CD4-positive, CD25-positive, alpha-beta regulatory T cell (primary cell): ENCODE measurements around the gene LYPD3. TPM values are rescaled to one million over a fixed set of nuclear protein-coding genes. Genes with fewer than 3 reads are reported as not detected.
A peak's percentile ranks its signal among the peaks of the same experiment; 100 is the strongest.

Experiments used
- ATAC-seq, 2 donors: fragments of 150-1000 bp; cut with Tn5 transposase; one replicate each; pipeline ENCODE4 v1.10.0; 2021; ENCODE audit warnings: low read depth in 2 of 2, moderate number of reproducible peaks in 2 of 2, moderate library complexity in 1 of 2
- DNase-seq, 3 donors: peaks; one replicate each; pipeline versions ENCODE4 v3.0.0 to v3.0.0-alpha.2; 2012 to 2022; ENCODE audit warnings: mixed read lengths in 1 of 3
- H3K27ac ChIP-seq: one replicate; pipeline ENCODE4 v1.7.0; 2013; ENCODE audit warnings: mild to moderate bottlenecking, low read length; ENCODE audit not compliant: insufficient read depth, poor library complexity, severe bottlenecking
- H3K27me3 ChIP-seq: one replicate; pipeline ENCODE4 v1.7.0; 2013; ENCODE audit warnings: low read length; ENCODE audit not compliant: control insufficient read depth, insufficient read depth
- H3K36me3 ChIP-seq: one replicate; pipeline ENCODE4 v1.7.0; 2013; ENCODE audit warnings: mild to moderate bottlenecking, low read length, moderate library complexity; ENCODE audit not compliant: control insufficient read depth, insufficient read depth
- H3K4me1 ChIP-seq: 2 replicates; pipeline ENCODE4 v1.7.0; 2013; ENCODE audit warnings: mild to moderate bottlenecking, low read length; ENCODE audit not compliant: insufficient read depth, control insufficient read depth, poor library complexity, severe bottlenecking
- H3K4me3 ChIP-seq: one replicate; pipeline ENCODE4 v1.7.0; 2013; ENCODE audit warnings: low read depth, mild to moderate bottlenecking, low read length, moderate library complexity
- H3K9me3 ChIP-seq, 2 experiments: 1 replicate in 1 of 2; 2 replicates in 1 of 2; pipeline ENCODE4 v1.7.0; 2013; ENCODE audit warnings: low read length in 2 of 2, mild to moderate bottlenecking in 1 of 2, moderate library complexity in 1 of 2; ENCODE audit not compliant: control insufficient read depth in 2 of 2
- H3K27ac Mint-ChIP-seq, 3 donors: one replicate each; pipeline ENCODE4 v1.8.0; 2020 to 2022; ENCODE audit warnings: mild to moderate bottlenecking in 3 of 3, mixed read lengths in 3 of 3, moderate library complexity in 2 of 3
- H3K27me3 Mint-ChIP-seq: one replicate; pipeline ENCODE4 v1.8.0; 2022; ENCODE audit warnings: mild to moderate bottlenecking, mixed read lengths
- H3K36me3 Mint-ChIP-seq: one replicate; pipeline ENCODE4 v1.8.0; 2020; ENCODE audit warnings: mixed read lengths
- H3K4me1 Mint-ChIP-seq, 4 donors: one replicate each; pipeline ENCODE4 v1.8.0; 2020 to 2022; ENCODE audit warnings: mixed read lengths in 4 of 4, mild to moderate bottlenecking in 1 of 4
- H3K4me3 Mint-ChIP-seq, 4 donors: one replicate each; pipeline ENCODE4 v1.8.0; 2020 to 2022; ENCODE audit warnings: mild to moderate bottlenecking in 4 of 4, mixed read lengths in 4 of 4, moderate library complexity in 3 of 4
- H3K9me3 Mint-ChIP-seq, 7 donors: one replicate each; pipeline ENCODE4 v1.8.0; 2020 to 2022; ENCODE audit warnings: mixed read lengths in 7 of 7, mild to moderate bottlenecking in 3 of 7, moderate library complexity in 2 of 7
- polyA plus RNA-seq, 4 donors: library from polyadenylated mRNA; unstranded; fragments of 300-500 nt; fragmentation: Illumina TruSeq; gene quantifications; one replicate each; pipeline ENCODE4 v1.2.3, GENCODE V29; 2021
- total RNA-seq: library from RNA; stranded (reverse); gene quantifications from one replicate; pipeline ENCODE4 v1.2.3, GENCODE V29; 2022

Gene LYPD3
- total and polyA plus RNA-seq, 5 donors from 2014 or later = 1.8 to 12.7 (median 4.5) TPM

DNA sequence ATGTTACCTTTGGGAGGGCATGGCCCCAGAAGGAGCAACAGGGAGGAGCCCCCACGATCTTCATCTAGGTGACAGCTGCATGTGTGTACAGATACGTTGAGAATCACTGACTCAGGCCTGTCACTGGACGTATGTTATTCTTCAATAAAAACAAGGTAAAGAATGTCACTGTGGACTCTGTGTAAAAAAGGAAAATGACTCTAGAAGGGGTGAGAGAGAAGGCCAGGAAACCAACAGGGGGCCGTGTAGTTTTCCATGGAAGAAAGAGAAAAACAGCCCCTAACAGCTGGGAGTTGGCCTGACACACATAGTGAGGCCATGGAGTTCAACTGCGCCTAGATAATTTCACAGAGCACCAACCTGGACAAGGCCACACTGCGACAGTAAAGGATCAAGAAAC lies 1.9 kb upstream of the LYPD3 start:
- H3K4me1 ChIP-seq = peaks cover 53% of the 10 kb centered on the region
- Mint-ChIP-seq H3K4me1 (peaks cover 10 to 85% (median 26%) of the 10 kb centered on the region in 4 donors), H3K27ac (peak overlapping the region in 2 of 3 donors; percentile 76 to 96), H3K9me3 (no peaks in the 10 kb centered on the region), H3K36me3 (no peaks in the 10 kb centered on the region), H3K4me3 (peak overlapping the region in 2 of 4 donors; percentile 3 to 48), H3K27me3 (no peaks in the 10 kb centered on the region)
- no peak for DNase-seq
- H3K4me3 ChIP-seq = no peak overlapping the region
- ATAC-seq = no peak
- H3K36me3 ChIP-seq = no peaks in the 10 kb centered on the region
- H3K27ac ChIP-seq = no peak overlapping the region
- no peaks in the 10 kb centered on the region for H3K9me3 ChIP-seq
- no peaks in the 10 kb centered on the region for H3K27me3 ChIP-seq

DNA sequence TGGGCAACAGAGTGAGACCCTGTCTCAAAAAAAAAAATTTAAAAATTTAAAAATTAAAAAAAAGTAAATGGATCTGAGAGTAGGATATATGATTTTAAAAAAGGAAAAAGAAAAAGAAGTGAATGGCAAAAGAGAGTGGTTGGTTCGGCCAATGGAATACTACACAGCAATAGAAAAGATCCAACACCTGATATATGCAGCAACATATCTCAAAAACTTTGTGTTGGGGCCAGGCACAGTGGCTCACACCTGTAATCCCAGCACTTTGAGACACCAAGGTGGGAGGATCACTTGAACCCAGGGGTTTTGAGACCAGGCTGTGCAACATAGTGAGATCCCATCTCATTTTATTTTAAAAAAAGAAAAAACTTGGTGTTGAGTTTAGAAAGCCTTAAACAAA lies 1.4 kb upstream of the LYPD3 start:
- H3K9me3 Mint-ChIP-seq = no peaks in the 10 kb centered on the region
- Histone ChIP-seq H3K4me3 (no peak overlapping the region), H3K36me3 (no peaks in the 10 kb centered on the region), H3K27me3 (no peaks in the 10 kb centered on the region), H3K27ac (no peak overlapping the region), H3K4me1 (peaks cover 53% of the 10 kb centered on the region), H3K9me3 (no peaks in the 10 kb centered on the region)
- H3K27ac Mint-ChIP-seq = peak overlapping the region in 2 of 3 donors; percentile 69 to 96
- DNase-seq (no peak), ATAC-seq (no peak)
- peak overlapping the region in 1 of 4 donors; percentile 48 for H3K4me3 Mint-ChIP-seq
- H3K27me3 Mint-ChIP-seq = no peaks in the 10 kb centered on the region
- H3K36me3 Mint-ChIP-seq = no peaks in the 10 kb centered on the region
- H3K4me1 Mint-ChIP-seq = peaks cover 10 to 86% (median 30%) of the 10 kb centered on the region in 4 donors

DNA sequence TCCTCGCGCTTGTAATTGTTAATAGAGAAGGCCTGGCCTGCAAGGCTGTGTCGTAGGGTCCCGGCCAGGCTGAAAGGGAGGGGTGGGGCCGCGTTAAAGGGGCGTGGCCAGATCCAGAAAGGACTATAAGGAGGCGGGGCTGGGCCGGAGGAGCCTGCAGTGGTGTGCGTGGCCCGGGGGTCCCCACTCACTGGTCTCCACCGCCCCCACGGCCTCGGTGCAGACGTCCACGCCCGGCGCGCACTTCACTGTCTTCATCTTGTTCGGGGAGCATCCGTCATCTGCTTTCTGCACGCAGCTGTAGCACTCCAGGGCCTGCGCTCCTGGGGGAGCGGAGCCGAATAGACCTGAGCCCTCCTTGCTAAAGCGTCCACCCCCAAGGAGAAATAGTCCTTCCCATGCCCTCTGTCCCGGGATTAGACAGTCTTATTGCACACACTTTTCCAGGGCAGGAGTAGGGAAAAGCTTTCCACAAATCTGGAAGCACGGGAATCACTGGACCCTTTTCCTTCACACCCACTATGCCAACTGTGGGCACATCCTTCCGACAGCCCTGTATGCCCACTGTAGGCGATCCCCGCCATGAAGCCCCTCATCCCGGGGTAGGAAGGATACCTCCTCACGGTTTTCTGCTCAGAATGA lies 1.2 kb downstream of the LYPD3 start:
- Histone ChIP-seq H3K9me3 (no peaks in the 10 kb centered on the region), H3K27ac (peak overlapping the region; percentile 93), H3K36me3 (no peaks in the 10 kb centered on the region), H3K4me1 (peaks cover 35% of the 10 kb centered on the region), H3K27me3 (no peaks in the 10 kb centered on the region), H3K4me3 (peak overlapping the region; percentile 66)
- Mint-ChIP-seq H3K36me3 (peaks cover 10% of the 10 kb centered on the region), H3K27me3 (peaks cover 4% of the 10 kb centered on the region), H3K9me3 (no peaks in the 10 kb centered on the region), H3K4me1 (peaks cover 15 to 70% (median 27%) of the 10 kb centered on the region in 4 donors), H3K27ac (peak overlapping the region; percentile 95 to 100 (median 99)), H3K4me3 (peak overlapping the region; percentile 92 to 96 (median 95))
- DNase-seq (no peak), ATAC-seq (no peak)

DNA sequence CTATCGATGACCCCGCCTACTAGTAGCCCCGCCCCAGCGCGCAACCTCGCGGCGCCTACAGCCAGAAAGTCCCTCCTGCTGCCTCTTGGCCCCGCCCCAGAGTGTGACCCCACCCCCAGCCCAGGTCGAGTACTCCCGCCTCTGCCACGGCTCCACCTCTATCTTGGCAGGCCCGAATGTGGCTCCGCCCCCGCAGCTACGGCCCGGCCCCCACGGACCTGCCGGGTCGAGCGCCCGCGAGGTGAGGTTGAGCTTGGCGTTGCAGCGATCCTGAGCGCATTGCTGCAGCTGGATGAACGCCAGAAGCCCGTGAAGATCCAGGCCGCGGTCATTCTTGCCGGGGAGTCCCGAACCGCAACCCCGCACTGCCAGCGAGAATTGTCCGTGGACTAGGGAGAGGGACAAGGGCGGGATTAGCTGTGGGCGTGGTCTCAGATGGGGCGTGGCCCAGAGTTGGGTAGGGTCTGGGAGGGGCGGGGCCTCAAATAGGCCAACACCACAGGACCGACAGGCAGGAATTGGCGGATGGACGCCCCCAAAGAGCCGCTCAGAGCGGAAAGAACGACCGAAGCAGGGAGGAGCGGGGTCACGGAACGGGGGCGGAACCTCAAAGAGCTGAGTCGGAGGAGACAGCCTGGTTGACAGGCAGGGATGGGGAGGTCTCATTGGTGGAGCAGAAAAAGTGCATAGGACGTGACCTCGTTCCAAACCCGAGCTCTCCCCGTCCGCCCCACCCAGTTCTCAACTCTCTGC lies 1.9 kb downstream of the LYPD3 start:
- Mint-ChIP-seq H3K27ac (peak overlapping the region; percentile 95 to 100 (median 99)), H3K27me3 (peaks cover 4% of the 10 kb centered on the region), H3K4me3 (peak overlapping the region; percentile 92 to 96 (median 95)), H3K36me3 (peaks cover 10% of the 10 kb centered on the region), H3K4me1 (peaks cover 14 to 63% (median 22%) of the 10 kb centered on the region in 4 donors), H3K9me3 (no peaks in the 10 kb centered on the region)
- no peaks in the 10 kb centered on the region for H3K27me3 ChIP-seq
- peak overlapping the region; percentile 93 for H3K27ac ChIP-seq
- H3K4me3 ChIP-seq = peak overlapping the region; percentile 65
- no peaks in the 10 kb centered on the region for H3K36me3 ChIP-seq
- H3K9me3 ChIP-seq = no peaks in the 10 kb centered on the region
- peaks cover 28% of the 10 kb centered on the region for H3K4me1 ChIP-seq
- ATAC-seq = peak; percentile 85 to 87
- peak; percentile 98 to 99 (median 99) for DNase-seq

DNA sequence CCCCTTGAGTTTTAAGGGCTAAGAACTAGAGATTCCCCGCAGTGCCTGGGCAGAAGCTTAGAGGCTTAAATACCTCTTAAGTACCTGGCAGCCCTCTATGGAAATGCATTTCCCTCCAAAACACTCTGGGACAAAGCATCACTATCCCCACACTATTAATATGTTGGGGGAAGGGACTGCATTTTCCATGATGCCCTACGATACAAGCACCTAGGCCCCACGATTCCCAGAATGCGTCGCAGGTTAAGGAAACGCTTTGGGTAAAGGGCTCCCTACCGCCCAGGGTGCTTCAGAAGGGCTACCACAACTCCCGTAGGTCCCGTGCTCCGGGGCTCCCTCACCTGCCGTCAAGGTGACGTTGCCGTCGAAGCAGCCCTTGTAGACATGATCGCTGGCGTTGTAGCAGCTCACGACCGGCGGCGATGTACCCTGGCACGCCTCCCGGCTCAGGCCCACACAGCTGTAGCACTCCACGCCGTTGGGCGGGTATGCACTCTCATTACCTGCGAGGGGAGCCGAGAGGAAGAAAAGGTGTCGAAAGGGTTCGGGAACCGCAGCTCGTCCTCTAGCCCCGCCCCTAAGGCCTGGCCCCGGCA lies 2.5 kb downstream of the LYPD3 start:
- ATAC-seq (no peak), DNase-seq (no peak)
- Mint-ChIP-seq H3K36me3 (peaks cover 10% of the 10 kb centered on the region), H3K27ac (peak overlapping the region; percentile 52 to 100 (median 99)), H3K9me3 (no peaks in the 10 kb centered on the region), H3K4me3 (peak overlapping the region; percentile 92 to 96 (median 95)), H3K4me1 (peaks cover 7 to 57% (median 16%) of the 10 kb centered on the region in 4 donors), H3K27me3 (peaks cover 4% of the 10 kb centered on the region)
- Histone ChIP-seq H3K27ac (peak overlapping the region; percentile 93), H3K36me3 (no peaks in the 10 kb centered on the region), H3K27me3 (no peaks in the 10 kb centered on the region), H3K9me3 (no peaks in the 10 kb centered on the region), H3K4me3 (peak overlapping the region; percentile 65), H3K4me1 (peaks cover 21% of the 10 kb centered on the region)

DNA sequence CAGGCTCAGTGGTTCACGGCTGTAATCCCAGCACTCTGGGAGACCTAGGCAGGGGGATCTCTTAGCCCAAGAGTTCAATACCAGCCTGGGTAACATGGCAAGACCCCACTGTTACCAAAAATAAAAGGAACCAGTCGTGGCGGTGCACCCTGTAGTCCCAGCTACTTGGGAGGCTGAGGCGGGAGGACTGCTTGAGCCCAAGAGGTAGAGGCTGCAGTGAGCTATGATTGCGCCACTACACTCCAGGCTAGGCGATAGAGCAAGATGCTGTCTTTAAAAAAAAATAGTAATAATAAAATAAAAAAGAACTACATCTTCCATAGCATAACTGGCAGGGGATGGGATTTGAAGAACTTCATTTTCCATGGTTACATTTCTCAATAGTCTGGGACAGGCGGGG lies 3.0 kb downstream of the LYPD3 start:
- Mint-ChIP-seq H3K27ac (peak overlapping the region in 2 of 3 donors; percentile 83 to 99), H3K4me1 (peaks cover 5 to 52% (median 14%) of the 10 kb centered on the region in 4 donors), H3K36me3 (peaks cover 10% of the 10 kb centered on the region), H3K27me3 (peaks cover 4% of the 10 kb centered on the region), H3K9me3 (no peaks in the 10 kb centered on the region), H3K4me3 (peak overlapping the region in 3 of 4 donors; percentile 92 to 95 (median 95))
- no peaks in the 10 kb centered on the region for H3K9me3 ChIP-seq
- H3K4me1 ChIP-seq = peaks cover 16% of the 10 kb centered on the region
- no peaks in the 10 kb centered on the region for H3K36me3 ChIP-seq
- H3K27me3 ChIP-seq = no peaks in the 10 kb centered on the region
- DNase-seq (no peak), ATAC-seq (no peak)
- H3K27ac ChIP-seq = no peak overlapping the region
- peak overlapping the region; percentile 65 for H3K4me3 ChIP-seq

DNA sequence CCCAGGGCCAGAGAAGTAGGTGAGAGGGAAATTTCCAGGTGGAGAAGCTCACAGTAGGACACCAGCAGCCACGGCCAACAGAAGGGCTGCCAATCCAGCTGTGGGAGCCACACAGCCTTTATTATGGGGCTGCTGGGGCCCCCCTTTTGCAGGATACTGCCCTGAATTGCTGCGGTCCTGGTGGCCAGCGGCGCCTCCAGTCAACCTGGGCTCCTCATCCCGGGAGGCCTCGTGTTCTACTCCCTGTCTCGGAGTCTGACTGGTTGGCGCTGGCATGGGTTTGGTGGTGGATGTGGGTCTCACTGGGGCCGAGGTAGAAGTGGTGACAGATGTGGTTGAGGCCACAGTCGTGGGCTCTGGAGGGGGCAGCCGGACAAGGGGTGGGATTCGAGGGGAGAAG lies 4.1 kb downstream of the LYPD3 start:
- H3K4me3 Mint-ChIP-seq = peak overlapping the region in 2 of 4 donors; percentile 50 to 69

More for the DNA sequence above, 4.1 kb downstream of the LYPD3 start:
- Histone ChIP-seq H3K27ac (no peak overlapping the region), H3K9me3 (no peaks in the 10 kb centered on the region), H3K27me3 (no peaks in the 10 kb centered on the region), H3K4me3 (no peak overlapping the region), H3K4me1 (peaks cover 16% of the 10 kb centered on the region), H3K36me3 (no peaks in the 10 kb centered on the region)
- DNase-seq (no peak), ATAC-seq (no peak)
- H3K27me3 Mint-ChIP-seq = peaks cover 4% of the 10 kb centered on the region
- peak overlapping the region in 1 of 3 donors; percentile 99 for H3K27ac Mint-ChIP-seq
- peaks cover 5 to 48% (median 11%) of the 10 kb centered on the region in 4 donors for H3K4me1 Mint-ChIP-seq
- H3K36me3 Mint-ChIP-seq = peaks cover 10% of the 10 kb centered on the region
- no peaks in the 10 kb centered on the region for H3K9me3 Mint-ChIP-seq
